H1 (cell line): ENCODE measurements around the gene WEE1. TPM values are rescaled to one million over a fixed set of nuclear protein-coding genes. Genes with fewer than 3 reads are reported as not detected.

Experiments used
- CTCF ChIA-PET: fragments of 300-600 bp; sonication (Branson Sonifier 250); formaldehyde crosslinking; loops from one replicate; lab custom pipeline; 2021; ENCODE audit not compliant: partially characterized antibody; lab: Charles Lee
- POLR2A ChIA-PET: fragments of 300-600 bp; sonication (Branson Sonifier 250); formaldehyde crosslinking; loops from one replicate; lab custom pipeline; 2021; ENCODE audit warnings: inconsistent platforms; ENCODE audit not compliant: partially characterized antibody; lab: Charles Lee
- DNase-seq, 2 experiments: peaks; one replicate each; pipeline versions ENCODE4 v3.0.0 to v3.0.0-alpha.2; 2010 to 2022; ENCODE audit warnings: low spot score in 2 of 2, low read depth in 1 of 2, mixed read lengths in 1 of 2
- FAIRE-seq: peaks from 2 replicates; lab custom pipeline; 2011; peaks lifted over from hg19 to GRCh38; lab: Jason Lieb, UNC
- H2AFZ ChIP-seq: 2 replicates; pipeline ENCODE4 v1.8.1; 2012; ENCODE audit warnings: low read length, inconsistent platforms
- H2AK5ac ChIP-seq: 2 replicates; pipeline ENCODE4 v1.6.1; 2013; ENCODE audit warnings: low read depth, low read length
- H2BK120ac ChIP-seq: replicated peaks from 2 replicates; pipeline ENCODE3; 2013; ENCODE audit warnings: low read depth, low read length, inconsistent platforms
- H2BK12ac ChIP-seq: 2 replicates; pipeline ENCODE4 v1.6.1; 2013; ENCODE audit warnings: low read depth, low read length
- H2BK15ac ChIP-seq: 2 replicates; pipeline ENCODE4 v1.6.1; 2013; ENCODE audit warnings: low read length
- H2BK20ac ChIP-seq: 2 replicates; pipeline ENCODE4 v1.6.1; 2013; ENCODE audit warnings: low read length
- H2BK5ac ChIP-seq: 2 replicates; pipeline ENCODE4 v1.6.1; 2013; ENCODE audit warnings: low read depth, low read length
- H3K14ac ChIP-seq: 2 replicates; pipeline ENCODE4 v1.6.1; 2013; ENCODE audit warnings: inconsistent platforms; ENCODE audit not compliant: insufficient read length
- H3K18ac ChIP-seq: 2 replicates; pipeline ENCODE4 v1.6.1; 2013; ENCODE audit warnings: low read length; ENCODE audit errors: extremely low read depth
- H3K23ac ChIP-seq: 2 replicates; pipeline ENCODE4 v1.6.1; 2013; ENCODE audit warnings: inconsistent platforms; ENCODE audit not compliant: insufficient read length
- H3K23me2 ChIP-seq: 2 replicates; pipeline ENCODE4 v1.6.1; 2013; ENCODE audit warnings: low read depth, low read length
- H3K27ac ChIP-seq: 2 replicates; pipeline ENCODE4 v1.6.1; 2011; ENCODE audit warnings: low read depth, low read length, inconsistent platforms
- H3K27me3 ChIP-seq, 4 experiments: replicated peaks in 1 of 4; 1 replicate in 1 of 4; 2 replicates in 3 of 4; pipeline versions ENCODE4 v1.6.1 to v1.8.1; 2011 to 2013; ENCODE audit warnings: low read length in 3 of 4, mild to moderate bottlenecking in 3 of 4, inconsistent platforms in 2 of 4, mixed read lengths in 2 of 4, moderate library complexity in 1 of 4; ENCODE audit not compliant: control insufficient read depth in 3 of 4, insufficient read depth in 3 of 4; ENCODE audit errors: extremely low read depth in 1 of 4
- H3K36me3 ChIP-seq, 4 experiments: 2 replicates each; pipeline versions ENCODE4 v1.6.1 to v1.8.1; 2011 to 2013; ENCODE audit warnings: mild to moderate bottlenecking in 4 of 4, low read length in 3 of 4, moderate library complexity in 2 of 4, control low read depth in 1 of 4, inconsistent platforms in 1 of 4; ENCODE audit not compliant: insufficient read depth in 4 of 4, control insufficient read depth in 2 of 4
- H3K4ac ChIP-seq: replicated peaks from 2 replicates; pipeline ENCODE3; 2013; ENCODE audit warnings: low read length, low read depth, mixed read lengths, inconsistent platforms; ENCODE audit not compliant: insufficient read length
- H3K4me1 ChIP-seq, 4 experiments: replicated peaks in 1 of 4; 1 replicate in 1 of 4; 2 replicates in 3 of 4; pipeline versions ENCODE4 v1.6.1 to v1.8.1; 2011 to 2013; ENCODE audit warnings: low read length in 3 of 4, inconsistent platforms in 2 of 4, mixed read lengths in 1 of 4; ENCODE audit not compliant: insufficient read depth in 4 of 4, control insufficient read depth in 3 of 4
- H3K4me2 ChIP-seq, 2 experiments: 2 replicates each; pipeline versions ENCODE4 v1.6.1 to v1.8.1; 2011 to 2013; ENCODE audit warnings: low read depth in 2 of 2, low read length in 2 of 2, control low read depth in 1 of 2, inconsistent platforms in 1 of 2, mild to moderate bottlenecking in 1 of 2; ENCODE audit not compliant: insufficient read depth in 1 of 2
- H3K4me3 ChIP-seq, 4 experiments: fragments of 200-600, 300-600 bp in 1 of 4; sonication (generic), shearing (Covaris generic), sonication (Bioruptor Twin) in 1 of 4; 2 replicates each; pipeline versions ENCODE4 v1.5.1 to v1.8.1; 2011 to 2016; ENCODE audit warnings: low read length in 4 of 4, low read depth in 3 of 4, control low read depth in 2 of 4, inconsistent platforms in 2 of 4, mild to moderate bottlenecking in 2 of 4, mixed read lengths in 1 of 4, moderate library complexity in 1 of 4; ENCODE audit not compliant: insufficient read depth in 2 of 4; ENCODE audit errors: extremely low read depth in 1 of 4
- H3K56ac ChIP-seq: replicated peaks from 2 replicates; pipeline ENCODE3; 2013; ENCODE audit warnings: low read depth, mild to moderate bottlenecking, mixed read lengths, low read length, inconsistent platforms; ENCODE audit not compliant: insufficient read length
- H3K79me1 ChIP-seq: 2 replicates; pipeline ENCODE4 v1.6.1; 2013; ENCODE audit warnings: low read depth, low read length, control low read depth
- H3K79me2 ChIP-seq, 2 experiments: 2 replicates each; pipeline versions ENCODE4 v1.6.1 to v1.8.1; 2012 to 2013; ENCODE audit warnings: low read length in 2 of 2, mild to moderate bottlenecking in 2 of 2, inconsistent platforms in 1 of 2; ENCODE audit not compliant: insufficient read depth in 2 of 2, control insufficient read depth in 1 of 2
- H3K9ac ChIP-seq, 4 experiments: replicated peaks in 1 of 4; 1 replicate in 1 of 4; 2 replicates in 3 of 4; pipeline versions ENCODE4 v1.6.1 to v1.8.1; 2011 to 2013; ENCODE audit warnings: low read depth in 3 of 4, low read length in 3 of 4, control low read depth in 2 of 4, mild to moderate bottlenecking in 2 of 4, moderate library complexity in 2 of 4, inconsistent platforms in 1 of 4; ENCODE audit errors: extremely low read depth in 1 of 4
- H3K9me3 ChIP-seq, 2 experiments: 2 replicates each; pipeline versions ENCODE4 v1.6.1 to v1.8.1; 2012 to 2013; ENCODE audit warnings: mild to moderate bottlenecking in 2 of 2, moderate library complexity in 2 of 2, control low read depth in 1 of 2, inconsistent platforms in 1 of 2, low read depth in 1 of 2, low read length in 1 of 2, mixed read lengths in 1 of 2; ENCODE audit not compliant: insufficient read depth in 2 of 2
- H4K20me1 ChIP-seq, 2 experiments: replicated peaks in 1 of 2; 2 replicates each; pipeline versions ENCODE3 to v1.8.1; 2011 to 2013; ENCODE audit warnings: inconsistent platforms in 2 of 2, low read length in 2 of 2, mild to moderate bottlenecking in 1 of 2; ENCODE audit not compliant: insufficient read depth in 2 of 2, control insufficient read depth in 1 of 2
- H4K5ac ChIP-seq: 2 replicates; pipeline ENCODE4 v1.6.1; 2013; ENCODE audit warnings: low read length, low read depth, mixed read lengths, inconsistent platforms; ENCODE audit not compliant: insufficient read length
- H4K8ac ChIP-seq: 2 replicates; pipeline ENCODE4 v1.8.0; 2013; ENCODE audit warnings: mild to moderate bottlenecking, moderate library complexity, low read length, inconsistent platforms; ENCODE audit not compliant: insufficient read depth; ENCODE audit errors: extremely low read depth
- H4K91ac ChIP-seq: replicated peaks from 2 replicates; pipeline ENCODE3; 2013; ENCODE audit warnings: low read length, mixed read lengths, inconsistent platforms; ENCODE audit not compliant: insufficient read length
- HDAC2 ChIP-seq, 2 experiments: fragments of 300-600 bp in 1 of 2; sonication (generic) in 1 of 2; IDR thresholded peaks; 2 replicates each; pipeline ENCODE4 v1.6.1; 2011 to 2012; ENCODE audit warnings: low read depth in 2 of 2, low read length in 2 of 2, mild to moderate bottlenecking in 2 of 2, moderate library complexity in 2 of 2, borderline replicate concordance in 1 of 2, inconsistent platforms in 1 of 2
- RXRA ChIP-seq: IDR thresholded peaks from 2 replicates; pipeline ENCODE4 v1.6.1; 2011; ENCODE audit warnings: low read depth, mild to moderate bottlenecking, low read length, moderate library complexity; ENCODE audit not compliant: insufficient read depth
- SIN3A ChIP-seq, 2 experiments: IDR thresholded peaks in 1 of 2; conservative IDR thresholded peaks in 1 of 2; 2 replicates each; pipeline ENCODE4 v1.6.1; 2011 to 2012; ENCODE audit warnings: low read length in 2 of 2, improper control_type of control experiment in 1 of 2, low read depth in 1 of 2, mild to moderate bottlenecking in 1 of 2
- SIRT6 ChIP-seq: IDR thresholded peaks from one replicate; pipeline ENCODE4 v1.7.1; 2012; ENCODE audit warnings: low read length, inconsistent platforms
- SP1 ChIP-seq: IDR thresholded peaks from 2 replicates; pipeline ENCODE4 v1.6.1; 2011; ENCODE audit warnings: low read depth, low read length
- WGBS, 2 experiments: shearing (Covaris generic) in 1 of 2; methylation state at CpG; one replicate each; pipeline versions ENCODE4 v1.1.6 to v1.1.7; 2013 to 2015; ENCODE audit warnings: low lambda C conversion rate in 2 of 2, mixed read lengths in 2 of 2, inconsistent platforms in 1 of 2, low coverage in 1 of 2, missing lambda C conversion rate in 1 of 2; ENCODE audit not compliant: insufficient replicate concordance in 2 of 2, insufficient coverage in 1 of 2, insufficient read length in 1 of 2; ENCODE audit errors: extremely low coverage in 1 of 2, missing lambda C conversion rate in 1 of 2; 5-methylcytosine and 5-hydroxymethylcytosine counted together
- polyA plus RNA-seq, 7 experiments: library from polyadenylated mRNA; depleted of rRNA in 3 of 7; stranded (reverse) in 5 of 7; unstranded in 2 of 7; fragments of >200 nt in 5 of 7; fragments of 200-250 nt in 2 of 7; gene quantifications; 1 replicate in 5 of 7; 2 replicates in 1 of 7; 4 replicates in 1 of 7; pipeline versions ENCODE4 v1.2.1 to v1.2.3, GENCODE V29; 2011 to 2013; ENCODE audit warnings: missing spikeins in 2 of 7, mixed read lengths in 2 of 7
- total RNA-seq: library from RNA; stranded (reverse); fragmentation: NEBNext Ultra II Directional; extraction: Animal tissue kit (Norgen Biotek cat#: 25700); gene quantifications from 2 replicates; pipeline ENCODE4 v1.2.1, GENCODE V29; 2021
- TF ChIP-seq, protein P1 (sequence below): IDR thresholded peaks from 2 replicates; pipeline ENCODE4 v1.6.1; 2012; ENCODE audit warnings: inconsistent platforms

The WEE1 gene
- total and polyA plus RNA-seq, 2 of the 8 experiments (the other 6 are each of a cell fraction or from before 2014, with no cell fraction given), result 40.8 to 120 TPM

DNA sequence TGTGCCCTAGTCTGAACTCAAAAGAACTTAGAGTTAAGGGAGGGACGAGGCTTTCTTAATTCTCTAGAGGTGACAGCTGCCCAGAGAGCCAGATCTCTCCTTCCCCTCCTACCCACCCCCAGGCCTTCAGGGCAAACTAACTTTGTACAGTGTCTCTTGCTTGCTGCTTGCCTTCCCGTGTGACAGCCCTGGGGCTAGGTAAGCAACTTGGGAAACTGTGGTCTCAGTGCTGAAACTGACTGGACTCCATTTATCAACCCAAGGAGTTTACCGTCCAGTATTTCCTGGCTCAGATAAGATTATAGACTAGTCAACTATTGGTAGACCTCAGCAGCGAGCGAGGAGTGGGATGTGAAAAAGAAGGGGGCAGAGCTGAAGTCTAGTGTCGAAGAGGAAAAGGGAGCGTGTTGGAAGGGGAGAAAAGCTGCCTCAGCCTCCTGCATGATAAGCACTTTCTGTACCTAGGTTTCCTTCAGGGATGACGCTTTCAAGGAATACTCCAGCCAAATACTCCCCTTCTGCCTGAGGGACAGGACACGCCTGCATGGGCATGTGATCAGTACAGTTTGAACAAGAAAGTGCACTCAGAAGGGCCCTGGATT, 43.3 kb upstream of the WEE1 start:
- Histone ChIP-seq H2BK20ac (no peak overlapping the region), H4K8ac (no peak overlapping the region), H3K9me3 (no peaks in the 10 kb centered on the region), H3K79me2 (no peaks in the 10 kb centered on the region), H4K20me1 (no peaks in the 10 kb centered on the region), H2AFZ (no peak overlapping the region), H3K4me3 (no peak overlapping the region), H3K27me3 (no peaks in the 10 kb centered on the region), H4K5ac (no peak overlapping the region), H3K36me3 (peaks cover 1 to 16% (median 3%) of the 10 kb centered on the region in 4 experiments; a peak in 6 of 8 replicates), H3K23me2 (no peaks in the 10 kb centered on the region), H3K4ac (no peak overlapping the region), H2BK12ac (no peak overlapping the region), H3K56ac (no peak overlapping the region), H3K4me2 (no peak overlapping the region), H3K14ac (no peak overlapping the region), H3K27ac (no peak overlapping the region), H2BK5ac (no peak overlapping the region), H3K4me1 (peaks cover 2 to 13% (median 6%) of the 10 kb centered on the region in 4 experiments; a peak in 6 of 7 replicates), H2BK15ac (no peak overlapping the region), H2BK120ac (no peak overlapping the region), H3K18ac (no peak overlapping the region), H3K79me1 (no peaks in the 10 kb centered on the region), H3K9ac (0 out of 7 replicates have a peak overlapping the region, but pooled peaks of 1 of the 4 experiments have one; percentile 2), H4K91ac (no peak overlapping the region), H3K23ac (no peak overlapping the region), H2AK5ac (no peak overlapping the region)
- ChIA-PET POLR2A (interaction anchor here (2.2 to 2.5 kb wide), 2 partner anchors 17 to 44 kb away, joined by 5 to 12 read pairs; partner anchors contain the start of gene WEE1), CTCF (interaction anchor here (0.5 to 1.8 kb wide), 6 partner anchors 23 to 228 kb away, joined by 3 to 4 read pairs (median 3); no protein-coding TSS in a partner anchor)
- peak in 1 of 2 experiments; percentile 42 for DNase-seq
- TF ChIP-seq SIN3A (conservative IDR thresholded peaks at IDR 0.05 in 1 of 2, IDR thresholded peaks at IDR 0.05 in 1 of 2; ENCODE audit: low read depth in 1 of 2, low read length in 2 of 2) (no peak), HDAC2 (IDR thresholded peaks at IDR 0.05; ENCODE audit: borderline replicate concordance in 1 of 2, low read depth in 2 of 2, low read length in 2 of 2) (no peak), RXRA (no peak), SP1 (no peak), SIRT6 (no peak)
- TF ChIP-seq, protein P1, sequence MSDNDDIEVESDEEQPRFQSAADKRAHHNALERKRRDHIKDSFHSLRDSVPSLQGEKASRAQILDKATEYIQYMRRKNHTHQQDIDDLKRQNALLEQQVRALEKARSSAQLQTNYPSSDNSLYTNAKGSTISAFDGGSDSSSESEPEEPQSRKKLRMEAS, result no peak
- no peak for FAIRE-seq
- 89% methylated on average over 9 of the region's 9 CpGs; no CpG with 5 or more reads in 1 of the 2 experiments for WGBS, 2 experiments
